Ishikawa (cell line): ENCODE results near the gene LRIG2.

Experiments used
- CEBPB ChIP-seq: IDR thresholded peaks from 2 replicates; pipeline ENCODE4 v1.6.1; 2012
- CREB1 ChIP-seq: IDR thresholded peaks from 2 replicates; pipeline ENCODE4 v1.6.1; 2012; ENCODE audit warnings: low read depth
- EGR1 ChIP-seq: IDR thresholded peaks from 2 replicates; pipeline ENCODE4 v1.6.1; 2012
- EP300 ChIP-seq: IDR thresholded peaks from 2 replicates; pipeline ENCODE4 v1.6.1; 2012; ENCODE audit warnings: borderline replicate concordance
- FOXM1 ChIP-seq: IDR thresholded peaks from 2 replicates; pipeline ENCODE4 v1.6.1; 2012; ENCODE audit warnings: low read depth, borderline replicate concordance
- MAX ChIP-seq: IDR thresholded peaks from 2 replicates; pipeline ENCODE4 v1.6.1; 2012
- NFIC ChIP-seq: IDR thresholded peaks from 2 replicates; pipeline ENCODE4 v1.6.1; 2012
- RAD21 ChIP-seq: IDR thresholded peaks from 2 replicates; pipeline ENCODE4 v1.6.1; 2012; ENCODE audit warnings: low read depth
- REST ChIP-seq: IDR thresholded peaks from 2 replicates; pipeline ENCODE4 v1.6.1; 2012; ENCODE audit warnings: low read depth, mild to moderate bottlenecking
- TAF1 ChIP-seq: IDR thresholded peaks from 2 replicates; pipeline ENCODE4 v1.6.1; 2012; ENCODE audit warnings: low read depth, mild to moderate bottlenecking
- TCF12 ChIP-seq: IDR thresholded peaks from 2 replicates; pipeline ENCODE4 v1.6.1; 2012; ENCODE audit warnings: low read depth
- TEAD4 ChIP-seq: IDR thresholded peaks from 2 replicates; pipeline ENCODE4 v1.6.1; 2012
- USF1 ChIP-seq: IDR thresholded peaks from 2 replicates; pipeline ENCODE4 v1.6.1; 2012
- YY1 ChIP-seq: IDR thresholded peaks from 2 replicates; pipeline ENCODE4 v1.6.1; 2012; ENCODE audit warnings: low read depth
- ZBTB7A ChIP-seq: IDR thresholded peaks from 2 replicates; pipeline ENCODE4 v1.6.1; 2012; ENCODE audit warnings: low read depth

Gene LRIG2

GRCh38 chr1:113166473-113166872 lies 93.5 kb downstream of the LRIG2 start:
- TF ChIP-seq FOXM1 (no peak), REST (no peak), CREB1 (no peak), EGR1 (no peak), ZBTB7A (no peak), NFIC (no peak), TAF1 (no peak), YY1 (no peak), CEBPB (no peak), TCF12 (no peak), TEAD4 (no peak), USF1 (no peak), EP300 (no peak), MAX (no peak)

GRCh38 chr1:113168946-113169345 lies 95.9 kb downstream of the LRIG2 start:
- no peak for TF ChIP-seq EGR1
- no peak for TF ChIP-seq CREB1
- no peak for TF ChIP-seq EP300
- no peak for TF ChIP-seq TCF12
- TF ChIP-seq TEAD4: no peak
- no peak for TF ChIP-seq NFIC
- no peak for TF ChIP-seq YY1
- TF ChIP-seq REST: no peak
- TF ChIP-seq CEBPB: no peak

- no peak for TF ChIP-seq CEBPB
Observed at GRCh38 chr1:113169591-113169990, 96.6 kb downstream of the LRIG2 start.

GRCh38 chr1:113170519-113170918 lies 97.5 kb downstream of the LRIG2 start:
- TF ChIP-seq REST (no peak), CEBPB (no peak), EGR1 (no peak), TAF1 (no peak), ZBTB7A (no peak), RAD21 (no peak), TCF12 (no peak), USF1 (no peak), MAX (no peak), FOXM1 (no peak), TEAD4 (no peak), YY1 (no peak)

GRCh38 chr1:113178106-113178505 lies 105.1 kb downstream of the LRIG2 start:
- TF ChIP-seq TCF12: no peak

- no peak for TF ChIP-seq YY1
- TF ChIP-seq RAD21: peak; percentile 48; the same call in 1 of the 2 replicates
Observed at GRCh38 chr1:113178522-113178921, 105.5 kb downstream of the LRIG2 start.
